Mesendoderm (in vitro differentiated cells): Measurements from ENCODE around the gene GPR152.
A peak's percentile ranks its signal among the peaks of the same experiment; 100 is the strongest.

Experiments used
- DNase-seq: peaks from one replicate; pipeline ENCODE4 v3.0.0; 2013
- H2AK5ac ChIP-seq: 2 replicates; pipeline ENCODE4 v1.6.1; 2013; ENCODE audit warnings: low read length, inconsistent platforms
- H2BK120ac ChIP-seq: 2 replicates; pipeline ENCODE4 v1.6.1; 2013; ENCODE audit warnings: low read depth, mild to moderate bottlenecking, low read length, moderate library complexity, mixed read lengths
- H2BK15ac ChIP-seq: replicated peaks from 2 replicates; pipeline ENCODE4 v1.6.1; 2013; ENCODE audit warnings: low read depth, mild to moderate bottlenecking, moderate library complexity
- H2BK5ac ChIP-seq: 2 replicates; pipeline ENCODE4 v1.6.1; 2013; ENCODE audit warnings: low read length, inconsistent platforms
- H3K18ac ChIP-seq: 2 replicates; pipeline ENCODE4 v1.6.1; 2013; ENCODE audit warnings: mild to moderate bottlenecking, low read length, mixed read lengths
- H3K23ac ChIP-seq: one replicate; pipeline ENCODE4 v1.6.1; 2013; ENCODE audit warnings: low read length
- H3K27ac ChIP-seq: 2 replicates; pipeline ENCODE4 v1.5.1; 2013; ENCODE audit warnings: low read depth, mild to moderate bottlenecking, inconsistent platforms, low read length, moderate library complexity
- H3K27me3 ChIP-seq: 2 replicates; pipeline ENCODE4 v1.6.1; 2013; ENCODE audit warnings: low read length, control low read depth, mild to moderate bottlenecking, inconsistent platforms; ENCODE audit not compliant: insufficient read depth, poor library complexity
- H3K36me3 ChIP-seq: 2 replicates; pipeline ENCODE4 v1.6.1; 2013; ENCODE audit warnings: low read length, inconsistent platforms; ENCODE audit not compliant: control insufficient read depth, insufficient read depth
- H3K4ac ChIP-seq: one replicate; pipeline ENCODE4 v1.6.1; 2013; ENCODE audit warnings: low read depth, mild to moderate bottlenecking, low read length, moderate library complexity
- H3K4me1 ChIP-seq: 2 replicates; pipeline ENCODE4 v1.6.1; 2013; ENCODE audit warnings: low read depth, low read length, inconsistent platforms; ENCODE audit not compliant: control insufficient read depth
- H3K4me2 ChIP-seq: 2 replicates; pipeline ENCODE4 v1.6.1; 2013; ENCODE audit warnings: low read length
- H3K4me3 ChIP-seq: 2 replicates; pipeline ENCODE4 v1.5.1; 2013; ENCODE audit warnings: mild to moderate bottlenecking, low read length
- H3K56ac ChIP-seq: one replicate; pipeline ENCODE4 v1.6.1; 2013; ENCODE audit warnings: low read length
- H3K79me1 ChIP-seq: 2 replicates; pipeline ENCODE4 v1.6.1; 2013; ENCODE audit warnings: low read length, inconsistent platforms
- H3K79me2 ChIP-seq: 2 replicates; pipeline ENCODE4 v1.6.1; 2013; ENCODE audit warnings: mild to moderate bottlenecking, low read length; ENCODE audit not compliant: control insufficient read depth, insufficient read depth
- H3K9ac ChIP-seq: 2 replicates; pipeline ENCODE4 v1.6.1; 2013; ENCODE audit warnings: low read length, inconsistent platforms
- H4K5ac ChIP-seq: one replicate; pipeline ENCODE4 v1.6.1; 2013; ENCODE audit warnings: low read length
- H4K8ac ChIP-seq: one replicate; pipeline ENCODE4 v1.6.1; 2013; ENCODE audit warnings: low read depth, mild to moderate bottlenecking, control low read depth, low read length, moderate library complexity
- WGBS: extraction: QIAGEN DNeasy Blood & Tissue Kit; methylation state at CpG from one replicate; pipeline ENCODE4 v1.1.7; 2013; ENCODE audit warnings: low lambda C conversion rate, missing lambda C conversion rate; ENCODE audit not compliant: insufficient coverage; ENCODE audit errors: extremely low coverage; 5-methylcytosine and 5-hydroxymethylcytosine counted together

The GPR152 gene

DNA sequence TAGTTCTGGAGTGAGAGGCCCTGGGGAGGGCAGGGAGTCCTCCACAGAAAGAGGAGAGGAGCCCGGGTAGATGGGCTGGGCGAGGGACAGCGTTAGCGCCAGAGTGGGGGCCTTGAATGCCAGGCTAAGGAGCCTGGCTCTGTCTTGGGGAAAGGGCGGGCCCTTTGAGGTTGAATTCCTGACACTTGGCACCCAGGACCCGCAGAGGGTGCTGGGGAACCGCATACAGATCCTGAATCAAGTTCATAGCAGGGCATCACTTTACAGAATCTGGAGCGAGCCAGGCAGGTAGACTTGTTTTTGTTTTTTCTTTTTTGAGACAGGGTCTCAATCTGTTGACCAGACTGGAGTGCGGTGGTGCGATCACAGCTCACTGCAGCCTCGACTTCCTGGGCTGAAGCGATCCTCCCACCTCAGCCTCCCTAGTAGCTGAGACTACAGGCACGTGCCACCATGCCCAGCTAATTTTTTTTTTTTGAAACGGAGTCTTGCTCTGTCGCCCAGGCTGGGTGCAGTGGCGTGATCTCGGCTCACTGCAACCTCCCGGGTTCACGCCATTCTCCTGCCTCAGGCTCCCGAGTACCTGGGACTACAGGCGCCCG is 31.0 kb downstream of the GPR152 start:
- Histone ChIP-seq H3K36me3 (no peaks in the 10 kb centered on the region), H2BK120ac (no peak overlapping the region), H3K4me1 (no peaks in the 10 kb centered on the region), H2BK15ac (no peak overlapping the region), H2BK5ac (no peak overlapping the region), H3K56ac (peak overlapping the region; percentile 44), H3K79me2 (no peaks in the 10 kb centered on the region), H3K79me1 (no peaks in the 10 kb centered on the region), H4K8ac (no peak overlapping the region), H3K4ac (no peak overlapping the region), H3K27ac (no peak overlapping the region), H3K23ac (no peak overlapping the region), H3K4me3 (no peak overlapping the region), H2AK5ac (no peak overlapping the region), H3K9ac (peak overlapping the region; percentile 15), H4K5ac (no peak overlapping the region), H3K4me2 (peak overlapping the region; percentile 33), H3K27me3 (no peaks in the 10 kb centered on the region), H3K18ac (no peak overlapping the region)
- no peak for DNase-seq
- WGBS = no CpG with 5 or more reads among the region's 22 CpGs

DNA sequence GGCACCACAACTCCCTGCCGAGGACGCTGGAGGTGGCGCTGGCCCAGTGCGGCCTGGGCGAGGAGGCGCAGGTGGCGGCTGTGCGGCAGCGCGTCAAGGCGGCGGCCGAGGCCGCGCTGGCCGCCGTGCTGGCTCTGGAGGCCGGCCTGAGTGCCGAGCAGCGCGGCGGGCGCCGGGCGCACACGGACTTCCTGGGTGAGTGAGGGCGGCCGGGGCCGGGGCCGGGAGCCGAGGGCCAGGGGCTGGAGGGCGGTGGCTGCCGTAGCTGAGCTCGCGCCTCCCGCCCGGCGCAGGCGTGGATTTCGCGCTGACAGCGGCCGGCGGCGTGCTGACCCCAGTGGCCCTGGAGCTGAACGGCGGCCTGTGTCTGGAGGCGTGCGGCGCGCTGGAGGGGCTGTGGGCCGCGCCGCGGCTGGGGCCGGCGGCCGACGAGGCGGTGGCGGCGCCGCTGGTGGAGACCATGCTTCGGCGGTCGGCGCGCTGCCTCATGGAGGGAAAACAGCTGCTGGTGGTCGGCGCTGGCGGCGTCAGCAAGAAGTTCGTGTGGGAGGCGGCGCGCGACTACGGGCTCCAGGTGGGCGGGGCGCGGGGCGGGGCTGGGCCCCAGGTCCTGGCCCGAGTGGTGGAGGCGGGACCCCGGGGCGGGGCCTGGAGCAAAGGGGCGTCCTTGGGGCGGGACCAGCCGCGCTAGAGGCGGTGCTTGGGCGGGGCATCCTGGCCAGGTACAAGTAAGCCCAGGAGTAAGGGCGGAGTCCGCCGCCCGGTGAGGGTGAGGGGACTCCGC is 31.7 kb downstream of the GPR152 start:
- no peaks in the 10 kb centered on the region for H3K27me3 ChIP-seq
- H3K18ac ChIP-seq = peak overlapping the region; percentile 9
- no peak overlapping the region for H2BK5ac ChIP-seq
- no peaks in the 10 kb centered on the region for H3K36me3 ChIP-seq
- no peak overlapping the region for H2BK15ac ChIP-seq
- no peak overlapping the region for H2BK120ac ChIP-seq
- peak overlapping the region; percentile 38 for H3K4me3 ChIP-seq
- H4K5ac ChIP-seq = no peak overlapping the region
- peak overlapping the region; percentile 95 for H3K56ac ChIP-seq
- H3K4me2 ChIP-seq = peak overlapping the region; percentile 91
- peak; percentile 97 for DNase-seq
- no peaks in the 10 kb centered on the region for H3K4me1 ChIP-seq
- no peak overlapping the region for H2AK5ac ChIP-seq
- peak overlapping the region; percentile 92 for H3K9ac ChIP-seq
- no peak overlapping the region for H3K4ac ChIP-seq
- no peaks in the 10 kb centered on the region for H3K79me1 ChIP-seq
- WGBS = no CpG with 5 or more reads among the region's 97 CpGs
- no peaks in the 10 kb centered on the region for H3K79me2 ChIP-seq
- H4K8ac ChIP-seq = no peak overlapping the region
- no peak overlapping the region for H3K23ac ChIP-seq
- peak overlapping the region; percentile 51 for H3K27ac ChIP-seq

DNA sequence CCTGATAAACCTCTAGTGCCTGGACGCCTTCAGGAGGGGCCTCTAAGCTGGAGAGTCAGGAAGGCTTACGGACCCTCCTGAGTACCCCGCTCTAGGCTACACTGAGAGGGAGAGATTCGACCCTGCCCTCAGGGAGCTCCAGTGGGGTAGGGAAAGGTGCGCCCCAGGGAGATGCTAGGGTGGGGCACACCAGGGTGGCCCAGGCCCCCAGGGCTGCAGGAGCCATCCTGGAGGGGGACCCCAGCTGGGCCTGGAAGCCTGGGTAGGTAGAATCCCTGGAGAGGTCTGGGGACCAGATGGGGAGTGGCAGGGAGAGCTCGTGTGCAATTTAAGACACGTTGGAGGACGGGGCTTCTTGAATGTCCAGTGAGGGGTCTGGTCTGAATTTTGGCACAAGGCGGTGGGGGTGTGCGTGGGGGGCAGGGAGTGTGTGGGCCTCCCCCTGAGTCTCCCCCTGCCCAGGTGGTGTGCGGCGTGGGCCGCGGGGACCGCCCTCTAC is 32.3 kb downstream of the GPR152 start:
- H2BK120ac ChIP-seq = no peak overlapping the region
- no peak overlapping the region for H2AK5ac ChIP-seq
- no peak overlapping the region for H4K8ac ChIP-seq
- H3K36me3 ChIP-seq = no peaks in the 10 kb centered on the region
- H3K4ac ChIP-seq = no peak overlapping the region
- H4K5ac ChIP-seq = no peak overlapping the region
- peak overlapping the region; percentile 9 for H3K18ac ChIP-seq
- H3K4me2 ChIP-seq = peak overlapping the region; percentile 91
- H3K79me2 ChIP-seq = no peaks in the 10 kb centered on the region
- H2BK5ac ChIP-seq = no peak overlapping the region
- H3K9ac ChIP-seq = peak overlapping the region; percentile 92
- H3K27ac ChIP-seq = no peak overlapping the region
- no peaks in the 10 kb centered on the region for H3K79me1 ChIP-seq
- DNase-seq = no peak
- H3K56ac ChIP-seq = peak overlapping the region; percentile 95
- H3K27me3 ChIP-seq = no peaks in the 10 kb centered on the region
- no peak overlapping the region for H3K23ac ChIP-seq
- no peak overlapping the region for H2BK15ac ChIP-seq
- no peaks in the 10 kb centered on the region for H3K4me1 ChIP-seq
- no peak overlapping the region for H3K4me3 ChIP-seq
- WGBS = no CpG with 5 or more reads among the region's 15 CpGs

DNA sequence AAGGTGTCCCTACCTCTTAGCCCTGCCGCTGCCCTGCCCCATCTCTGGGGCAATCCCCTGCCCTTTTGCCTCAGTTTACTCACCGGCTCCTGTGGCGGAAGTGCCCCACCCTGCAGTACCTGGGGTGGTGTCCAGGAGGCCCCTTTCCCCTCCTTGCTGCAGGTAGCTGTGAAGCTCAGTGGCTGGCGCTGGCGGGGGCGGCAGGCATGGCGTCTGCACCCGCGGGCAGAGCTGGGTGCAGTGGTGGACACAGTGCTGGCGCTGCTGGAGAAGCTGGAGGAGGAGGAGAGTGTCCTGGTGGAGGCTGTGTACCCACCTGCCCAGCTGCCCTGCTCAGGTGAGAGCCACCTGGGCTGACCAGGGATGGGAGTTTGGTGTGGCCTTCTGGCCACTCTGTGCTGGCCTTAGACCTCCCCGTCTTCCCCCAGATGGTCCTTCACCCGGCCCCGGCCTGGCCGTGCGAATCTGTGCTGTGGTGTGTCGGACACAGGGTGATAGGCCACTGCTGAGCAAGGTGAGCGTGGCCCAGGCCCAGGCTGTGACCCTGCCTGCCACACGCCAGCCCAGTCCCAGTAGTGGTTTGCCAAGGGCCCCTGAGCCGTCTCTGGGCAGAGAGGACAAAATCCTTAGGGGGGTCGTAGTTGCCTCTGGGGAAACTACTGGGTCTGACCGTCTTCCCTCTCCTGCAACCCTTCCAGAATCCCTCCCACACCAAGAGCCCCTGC is 33.0 kb downstream of the GPR152 start:
- no CpG with 5 or more reads among the region's 21 CpGs for WGBS
- Histone ChIP-seq H3K9ac (no peak overlapping the region), H3K27me3 (no peaks in the 10 kb centered on the region), H3K56ac (peak overlapping the region; percentile 95), H3K36me3 (no peaks in the 10 kb centered on the region), H4K5ac (no peak overlapping the region), H2BK5ac (no peak overlapping the region), H3K4me3 (no peak overlapping the region), H3K18ac (no peak overlapping the region), H3K4me1 (no peaks in the 10 kb centered on the region), H3K4me2 (no peak overlapping the region), H3K4ac (no peak overlapping the region), H2BK120ac (no peak overlapping the region), H3K79me1 (no peaks in the 10 kb centered on the region), H3K27ac (no peak overlapping the region), H3K23ac (no peak overlapping the region), H2BK15ac (no peak overlapping the region), H3K79me2 (no peaks in the 10 kb centered on the region), H2AK5ac (no peak overlapping the region), H4K8ac (no peak overlapping the region)
- no peak for DNase-seq

GRCh38 chr11:67418476-67419281 is 33.9 kb downstream of the GPR152 start:
- no peak overlapping the region for H4K5ac ChIP-seq
- H3K4me1 ChIP-seq = no peaks in the 10 kb centered on the region
- no peak overlapping the region for H3K4ac ChIP-seq
- no peak overlapping the region for H3K27ac ChIP-seq
- no peak overlapping the region for H2AK5ac ChIP-seq
- H3K79me2 ChIP-seq = no peaks in the 10 kb centered on the region
- no peak overlapping the region for H3K9ac ChIP-seq
- H3K36me3 ChIP-seq = no peaks in the 10 kb centered on the region
- H4K8ac ChIP-seq = no peak overlapping the region
- H3K56ac ChIP-seq = no peak overlapping the region
- H3K79me1 ChIP-seq = no peaks in the 10 kb centered on the region
- H2BK15ac ChIP-seq = no peak overlapping the region
- no peak overlapping the region for H3K18ac ChIP-seq
- no peaks in the 10 kb centered on the region for H3K27me3 ChIP-seq
- H3K4me3 ChIP-seq = no peak overlapping the region
- H3K4me2 ChIP-seq = no peak overlapping the region
- WGBS = no CpG with 5 or more reads among the region's 26 CpGs
- no peak overlapping the region for H3K23ac ChIP-seq
- DNase-seq = no peak
- H2BK5ac ChIP-seq = no peak overlapping the region
- H2BK120ac ChIP-seq = no peak overlapping the region
